ENCODE measurements around the gene CELSR1.

CELSR1 gene

GRCh38 chr22:46533070-46533833 lies 4.2 kb downstream of the CELSR1 start:
- peak overlapping the region; percentile 71 for H3K4me3 ChIP-seq (ENCODE audit: low read length)
- peak; percentile 78 for DNase-seq (ENCODE audit: low read depth)
- peak; percentile 44 for TF ChIP-seq CTCF (IDR thresholded peaks at IDR 0.05; ENCODE audit: insufficient read depth, low read depth, low read length, missing control alignments)

DNA sequence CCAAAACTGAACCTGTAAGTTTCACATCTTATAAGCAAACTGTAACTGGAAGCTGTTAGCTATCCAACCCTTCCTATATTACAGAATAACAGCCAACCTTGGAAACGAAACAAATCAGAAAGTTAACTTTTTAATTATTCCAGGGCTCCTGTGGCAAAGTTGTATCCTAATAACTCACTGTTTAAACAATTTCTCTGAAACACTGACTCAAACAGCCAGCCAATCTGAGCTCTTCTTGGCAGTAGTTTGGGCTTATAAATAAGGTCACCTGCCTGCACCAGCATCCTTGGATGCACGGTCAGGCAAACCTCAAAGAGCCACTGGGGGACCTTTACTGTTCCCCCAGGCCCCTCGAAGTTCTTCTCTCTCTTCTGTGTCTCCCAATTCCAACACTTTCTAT lies 5.0 kb downstream of the CELSR1 start:
- no peak for DNase-seq (ENCODE audit: low read depth)
- peak overlapping the region; percentile 71 for H3K4me3 ChIP-seq (ENCODE audit: low read length)
- no peak for TF ChIP-seq CTCF (IDR thresholded peaks at IDR 0.05; ENCODE audit: insufficient read depth, low read depth, low read length, missing control alignments)

GRCh38 chr22:46531581-46532175 lies 5.7 kb downstream of the CELSR1 start:
- TF ChIP-seq CTCF (IDR thresholded peaks at IDR 0.05; ENCODE audit: insufficient read depth, low read depth, low read length, missing control alignments): no peak
- H3K4me3 ChIP-seq (ENCODE audit: low read length): peak overlapping the region; percentile 71
- DNase-seq (ENCODE audit: low read depth): no peak

GRCh38 chr22:46528121-46528610 lies 9.3 kb downstream of the CELSR1 start:
- H3K4me3 ChIP-seq (ENCODE audit: low read length): no peak overlapping the region
- no peak for TF ChIP-seq CTCF (IDR thresholded peaks at IDR 0.05; ENCODE audit: insufficient read depth, low read depth, low read length, missing control alignments)
- peak; percentile 99 for DNase-seq (ENCODE audit: low read depth)

GRCh38 chr22:46526244-46526839 lies 11.1 kb downstream of the CELSR1 start:
- H3K4me3 ChIP-seq (ENCODE audit: low read length): no peak overlapping the region
- TF ChIP-seq CTCF (IDR thresholded peaks at IDR 0.05; ENCODE audit: insufficient read depth, low read depth, low read length, missing control alignments): no peak
- DNase-seq (ENCODE audit: low read depth): no peak

GRCh38 chr22:46525389-46526243 lies 11.8 kb downstream of the CELSR1 start:
- H3K4me3 ChIP-seq (ENCODE audit: low read length): no peak overlapping the region
- DNase-seq (ENCODE audit: low read depth): peak; percentile 55
- TF ChIP-seq CTCF (IDR thresholded peaks at IDR 0.05; ENCODE audit: insufficient read depth, low read depth, low read length, missing control alignments): no peak
